Spleen (tissue), 3 donors: ENCODE measurements around the gene PBOV1.

Experiments
- POLR2A ChIP-seq, 3 donors: fragments of 450-650 bp; IDR thresholded peaks; one replicate each; pipeline ENCODE4 v1.5.1; 2017; ENCODE audit warnings: antibody characterized with exemption in 3 of 3, mild to moderate bottlenecking in 1 of 3
- POLR2AphosphoS5 ChIP-seq, 3 donors: sonication (generic); formaldehyde crosslinking; IDR thresholded peaks; one replicate each; pipeline ENCODE4 v1.5.1; 2017; ENCODE audit warnings: antibody characterized with exemption in 3 of 3

DNA sequence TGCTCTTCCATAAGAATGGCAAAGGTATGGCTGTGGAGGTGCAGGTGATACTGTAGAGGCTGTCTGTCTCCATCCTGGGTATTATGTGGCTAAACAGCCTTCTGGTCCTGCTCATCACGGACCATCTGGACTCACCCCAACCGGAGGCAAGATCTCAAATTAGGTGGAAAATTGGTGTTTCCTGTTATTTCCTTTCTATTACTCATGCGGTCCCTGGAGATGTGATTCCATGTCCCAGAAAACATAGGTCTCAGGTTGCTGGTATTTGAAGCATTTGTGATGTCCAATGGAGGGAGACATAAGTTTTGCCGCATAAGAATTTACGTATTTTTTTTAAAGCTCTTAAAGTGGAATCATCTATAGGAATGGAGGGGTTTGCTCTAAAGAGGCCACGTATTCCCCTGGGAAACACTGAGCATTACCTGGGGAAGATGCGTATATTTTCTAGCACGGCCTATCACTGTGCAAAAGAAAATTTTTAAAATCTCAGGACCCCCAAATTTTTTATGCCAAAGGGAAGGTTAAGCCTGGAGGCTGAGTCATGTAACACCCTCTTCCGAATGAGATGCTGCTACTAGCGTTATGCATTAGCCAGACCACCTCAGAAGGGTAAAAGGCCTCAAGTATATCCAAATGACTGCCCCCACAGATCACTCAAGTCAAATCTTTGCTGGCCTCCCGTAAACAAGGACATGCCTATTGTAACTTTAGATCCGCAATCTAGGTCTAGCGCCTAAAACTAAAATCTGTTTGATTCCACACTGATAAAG is 22.4 kb upstream of the PBOV1 start:
- TF ChIP-seq POLR2AphosphoS5 (IDR thresholded peaks at IDR 0.05) (no peak), POLR2A (IDR thresholded peaks at IDR 0.05) (no peak)
